ENCODE data around the gene MAST1.
A peak's percentile ranks its signal among the peaks of the same experiment; 100 is the strongest.
"Not testable (repeated sequence)": the region's sequence is repeated elsewhere in the genome, so short reads cannot be mapped to it uniquely, and the experiment has no call there.

Gene MAST1

DNA sequence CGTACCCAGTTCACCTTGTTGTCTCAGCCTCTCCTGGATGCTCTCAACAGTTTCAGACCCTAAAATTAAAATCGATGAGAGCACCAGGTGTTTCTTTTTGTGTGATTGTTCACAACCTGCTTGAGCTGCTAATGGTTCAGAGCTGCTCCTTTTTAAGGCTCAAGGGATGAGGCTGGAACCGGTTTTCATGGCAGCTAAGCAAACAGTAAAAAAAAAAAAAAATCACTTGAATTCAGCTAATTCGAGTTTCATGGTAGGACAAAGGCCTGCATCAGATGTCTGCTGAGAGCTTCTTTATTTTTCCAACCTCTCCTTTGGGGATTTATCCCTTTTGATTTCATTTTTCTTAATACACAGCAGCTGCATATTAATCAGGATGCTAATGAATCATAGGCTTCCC lies 74.3 kb downstream of the MAST1 start:
- DNase-seq (ENCODE audit: low read depth in 2 of 2) = no peak
- TF ChIP-seq, protein P1, sequence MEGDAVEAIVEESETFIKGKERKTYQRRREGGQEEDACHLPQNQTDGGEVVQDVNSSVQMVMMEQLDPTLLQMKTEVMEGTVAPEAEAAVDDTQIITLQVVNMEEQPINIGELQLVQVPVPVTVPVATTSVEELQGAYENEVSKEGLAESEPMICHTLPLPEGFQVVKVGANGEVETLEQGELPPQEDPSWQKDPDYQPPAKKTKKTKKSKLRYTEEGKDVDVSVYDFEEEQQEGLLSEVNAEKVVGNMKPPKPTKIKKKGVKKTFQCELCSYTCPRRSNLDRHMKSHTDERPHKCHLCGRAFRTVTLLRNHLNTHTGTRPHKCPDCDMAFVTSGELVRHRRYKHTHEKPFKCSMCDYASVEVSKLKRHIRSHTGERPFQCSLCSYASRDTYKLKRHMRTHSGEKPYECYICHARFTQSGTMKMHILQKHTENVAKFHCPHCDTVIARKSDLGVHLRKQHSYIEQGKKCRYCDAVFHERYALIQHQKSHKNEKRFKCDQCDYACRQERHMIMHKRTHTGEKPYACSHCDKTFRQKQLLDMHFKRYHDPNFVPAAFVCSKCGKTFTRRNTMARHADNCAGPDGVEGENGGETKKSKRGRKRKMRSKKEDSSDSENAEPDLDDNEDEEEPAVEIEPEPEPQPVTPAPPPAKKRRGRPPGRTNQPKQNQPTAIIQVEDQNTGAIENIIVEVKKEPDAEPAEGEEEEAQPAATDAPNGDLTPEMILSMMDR (IDR thresholded peaks at IDR 0.05; ENCODE audit: low read depth, low read length) = no peak

DNA sequence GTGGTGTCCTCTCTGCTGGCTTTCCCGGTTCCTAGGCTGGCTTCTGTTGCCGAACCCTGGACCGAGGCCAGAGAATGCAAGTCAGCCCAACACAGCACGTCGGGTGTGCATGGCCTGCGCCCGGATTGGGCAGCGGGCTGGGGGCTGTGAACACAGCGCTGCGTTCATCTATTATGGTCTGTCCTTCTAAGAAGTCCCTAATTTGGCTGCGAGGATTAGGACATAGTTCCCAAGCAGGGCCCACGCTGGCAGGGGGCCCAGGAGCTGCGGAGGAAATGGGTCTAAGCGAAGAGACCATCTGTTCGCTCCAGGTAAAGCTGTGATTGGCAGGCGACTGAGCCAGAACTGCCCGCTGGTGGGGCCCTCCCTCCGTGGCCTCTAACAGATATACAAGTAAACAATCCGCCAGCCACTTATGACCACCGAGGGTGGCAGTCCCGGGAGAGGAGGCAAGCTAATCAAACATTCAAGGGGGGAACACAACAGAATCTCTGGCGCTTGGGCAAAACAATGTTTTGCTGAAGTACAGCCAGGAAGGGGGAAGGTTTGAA lies 74.8 kb downstream of the MAST1 start:
- TF ChIP-seq, protein P1 (IDR thresholded peaks at IDR 0.05; ENCODE audit: low read depth, low read length) = no peak
- no peak overlapping the region for H3K4me3 ChIP-seq (replicated peaks in 1 of 2; ENCODE audit: low read depth in 2 of 2, low read length in 2 of 2)
- peak; percentile 50 to 88 for DNase-seq (ENCODE audit: low read depth in 2 of 2)

More for the DNA sequence above, 74.3 kb downstream of the MAST1 start:
- H3K4me3 ChIP-seq (replicated peaks in 1 of 2; ENCODE audit: low read depth in 2 of 2, low read length in 2 of 2) = no peak overlapping the region

DNA sequence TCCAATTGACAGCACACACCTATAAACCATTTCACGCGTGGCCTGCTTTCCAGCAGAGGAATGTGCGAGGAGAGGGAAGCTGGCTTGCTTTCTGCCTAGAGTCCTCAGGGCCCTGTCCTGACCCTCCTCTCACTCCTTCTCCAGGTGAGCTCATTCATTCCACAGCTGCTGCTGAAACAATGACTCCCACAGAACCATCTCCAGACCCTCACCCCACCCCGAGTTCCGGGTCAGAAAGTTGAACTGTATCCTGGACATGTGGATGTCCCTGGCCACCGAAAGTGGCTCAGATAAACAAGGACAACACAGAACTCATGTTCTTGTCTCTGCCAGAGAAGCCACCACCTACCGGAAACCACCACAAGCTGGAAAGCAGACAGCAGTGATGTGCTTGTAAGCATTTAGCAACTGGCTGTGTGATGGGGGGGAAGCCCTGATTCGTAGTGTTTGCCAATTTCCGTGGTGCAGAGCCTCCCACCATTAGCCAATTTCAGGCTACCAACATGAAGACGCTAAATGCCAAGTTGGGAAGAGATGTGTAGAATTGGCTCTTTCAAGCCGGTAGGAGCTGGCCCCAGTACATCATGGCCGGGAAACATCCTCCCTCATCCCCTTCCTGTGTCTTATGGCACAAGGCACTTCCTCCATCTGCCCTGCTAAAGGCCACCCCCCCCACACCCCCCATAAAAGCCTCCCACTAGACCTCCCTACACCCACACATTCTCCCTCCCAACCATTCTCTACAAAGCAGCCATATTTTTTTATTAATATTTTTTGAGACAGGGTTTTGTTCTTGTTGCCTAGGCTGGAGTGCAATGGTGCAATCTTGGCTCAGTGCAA lies 75.8 kb downstream of the MAST1 start:
- TF ChIP-seq, protein P1 (IDR thresholded peaks at IDR 0.05; ENCODE audit: low read depth, low read length) = no peak
- DNase-seq (ENCODE audit: low read depth in 2 of 2) = peak; percentile 57 to 63
- H3K4me3 ChIP-seq (replicated peaks in 1 of 2; ENCODE audit: low read depth in 2 of 2, low read length in 2 of 2) = no peak overlapping the region

DNA sequence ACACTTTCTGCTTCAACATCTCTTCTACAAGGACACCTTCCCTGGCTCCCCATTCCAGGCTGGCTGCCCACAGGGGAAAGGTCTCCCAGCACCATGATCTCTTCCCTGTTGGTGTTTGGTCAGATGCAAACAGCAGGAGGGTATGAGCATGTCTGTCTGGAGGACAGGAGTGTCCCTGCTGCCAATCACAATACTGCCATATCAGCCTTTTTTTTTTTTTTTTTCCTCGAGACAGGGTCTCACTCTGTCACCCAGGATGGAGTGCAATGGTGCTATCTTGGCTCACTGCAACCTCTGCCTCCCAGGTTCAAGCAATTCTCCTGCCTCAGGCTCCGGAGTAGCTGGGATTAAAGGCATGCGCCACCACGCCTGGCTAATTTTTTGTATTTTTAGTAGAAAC lies 77.5 kb downstream of the MAST1 start:
- not testable (repeated sequence) for DNase-seq (ENCODE audit: low read depth in 2 of 2)

DNA sequence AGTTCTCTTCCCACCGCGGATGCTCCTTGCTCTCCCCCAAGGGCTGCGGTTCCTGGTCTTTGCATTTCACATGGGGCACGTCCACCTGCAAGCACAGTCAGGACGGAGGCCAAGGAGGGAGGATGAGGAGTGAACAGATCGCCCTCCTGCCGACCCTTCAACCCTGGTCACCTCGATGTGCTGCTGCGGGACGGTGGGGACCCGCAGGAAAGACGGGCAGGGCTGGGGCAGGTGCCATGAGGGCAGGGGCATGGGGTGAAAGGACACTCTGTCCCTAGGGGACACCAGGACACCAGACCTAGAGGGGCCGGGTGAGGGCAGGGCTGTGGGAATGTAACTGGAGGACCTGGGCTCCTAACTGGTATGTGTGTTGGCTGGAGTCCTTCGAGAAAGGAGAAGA lies 79.9 kb downstream of the MAST1 start:
- no peak overlapping the region for H3K4me3 ChIP-seq (replicated peaks in 1 of 2; ENCODE audit: low read depth in 2 of 2, low read length in 2 of 2)
- TF ChIP-seq, protein P1 (IDR thresholded peaks at IDR 0.05; ENCODE audit: low read depth, low read length) = no peak
- no peak for DNase-seq (ENCODE audit: low read depth in 2 of 2)

More for the DNA sequence above, 77.5 kb downstream of the MAST1 start:
- not testable (repeated sequence) for H3K4me3 ChIP-seq (replicated peaks in 1 of 2; ENCODE audit: low read depth in 2 of 2, low read length in 2 of 2)

DNA sequence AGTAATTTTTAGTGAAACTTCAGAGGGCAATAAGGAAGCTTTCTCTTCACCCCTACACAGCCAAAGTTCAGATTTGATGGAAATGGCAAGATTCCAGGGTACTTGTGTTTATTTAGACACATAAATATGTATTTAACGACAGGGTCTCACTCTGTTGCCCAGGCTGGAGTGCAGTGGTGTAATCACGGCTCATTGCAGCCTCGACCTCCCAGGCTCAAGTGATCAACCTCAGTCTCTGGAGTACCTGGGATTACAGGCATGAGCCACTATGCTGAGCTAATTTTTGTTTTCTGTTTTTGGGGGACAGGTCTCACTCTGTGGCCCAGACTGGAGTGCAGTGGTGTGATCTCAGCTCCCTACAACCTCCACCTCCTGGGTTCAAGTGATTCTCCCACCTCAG lies 82.7 kb downstream of the MAST1 start:
- TF ChIP-seq, protein P1 (IDR thresholded peaks at IDR 0.05; ENCODE audit: low read depth, low read length) = no peak
- DNase-seq (ENCODE audit: low read depth in 2 of 2) = no peak
- H3K4me3 ChIP-seq (replicated peaks in 1 of 2; ENCODE audit: low read depth in 2 of 2, low read length in 2 of 2) = no peak overlapping the region

DNA sequence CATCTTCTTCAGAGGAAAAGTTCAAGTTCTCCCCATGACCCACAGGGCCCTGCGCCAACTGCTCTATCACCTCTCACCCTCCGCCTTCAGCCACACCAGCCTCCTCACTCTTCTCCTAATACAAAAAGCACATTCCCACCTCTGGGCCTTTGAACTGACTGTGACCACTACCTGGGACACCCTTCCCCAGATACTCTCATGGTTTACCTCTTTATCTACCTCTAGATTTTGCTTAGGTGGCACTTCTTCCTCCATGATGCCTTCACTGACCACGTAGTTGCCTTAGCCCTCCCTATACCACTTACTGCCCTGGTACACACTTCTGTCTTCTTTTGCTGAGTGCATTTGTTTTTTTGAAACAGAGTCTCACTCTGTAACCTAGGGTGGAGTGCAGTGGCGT lies 84.6 kb downstream of the MAST1 start:
- TF ChIP-seq, protein P1 (IDR thresholded peaks at IDR 0.05; ENCODE audit: low read depth, low read length) = no peak
- H3K4me3 ChIP-seq (replicated peaks in 1 of 2; ENCODE audit: low read depth in 2 of 2, low read length in 2 of 2) = no peak overlapping the region
- no peak for DNase-seq (ENCODE audit: low read depth in 2 of 2)
